ENCODE results near the gene PRR5.

GRCh38 chr22:44700456-44700855 lies 1.5 kb upstream of the PRR5 start:
- TF ChIP-seq FOSL2 (IDR thresholded peaks at IDR 0.05; ENCODE audit: borderline replicate concordance, low read depth) (no peak), FOXM1 (IDR thresholded peaks at IDR 0.05; ENCODE audit: low read depth) (no peak), CTCF (IDR thresholded peaks at IDR 0.05) (no peak), POLR2AphosphoS5 (IDR thresholded peaks at IDR 0.05; ENCODE audit: low read depth, low read length) (no peak), REST (IDR thresholded peaks at IDR 0.05; ENCODE audit: low read depth, low read length) (no peak), SIN3A (IDR thresholded peaks at IDR 0.05; ENCODE audit: borderline replicate concordance, low read depth, low read length) (no peak), MAX (IDR thresholded peaks at IDR 0.05; ENCODE audit: low read depth) (no peak), IRF3 (IDR thresholded peaks at IDR 0.05; ENCODE audit: low read depth, low read length) (no peak), USF2 (IDR thresholded peaks at IDR 0.05; ENCODE audit: borderline replicate concordance, low read depth, low read length) (no peak), GABPA (IDR thresholded peaks at IDR 0.05; ENCODE audit: low read depth) (no peak)
